HL-60 (cell line): ENCODE measurements around the gene EHBP1L1.

ENCODE experiments used
- DNase-seq, 2 experiments: peaks; one replicate each; pipeline ENCODE4 v3.0.0-alpha.2; 2010 to 2020; ENCODE audit warnings: low read depth in 1 of 2, low spot score in 1 of 2
- H3K27ac ChIP-seq: fragments of 250-450 bp; sonication (Bioruptor Pico); replicated peaks from 2 replicates; pipeline ENCODE4 v1.5.1; 2020; ENCODE audit warnings: mild to moderate bottlenecking, moderate library complexity
- H3K27me3 ChIP-seq: fragments of 250-450 bp; sonication (Bioruptor Pico); 2 replicates; pipeline ENCODE4 v1.5.1; 2021; ENCODE audit warnings: mild to moderate bottlenecking, moderate library complexity; ENCODE audit not compliant: insufficient read depth, poor library complexity, severe bottlenecking
- H3K4me3 ChIP-seq: replicated peaks from 2 replicates; pipeline ENCODE4 v1.5.1; 2011; ENCODE audit warnings: mild to moderate bottlenecking, control low read depth, low read length; ENCODE audit not compliant: insufficient read depth
- CTCF ChIP-seq: IDR thresholded peaks from one replicate; pipeline ENCODE4 v1.5.1; 2011; ENCODE audit warnings: low read length, control low read depth, inconsistent platforms; ENCODE audit not compliant: insufficient read depth
- GABPA ChIP-seq: IDR thresholded peaks from 2 replicates; pipeline ENCODE4 v1.6.1; 2012; ENCODE audit warnings: low read depth
- POLR2AphosphoS5 ChIP-seq: IDR thresholded peaks from 2 replicates; pipeline ENCODE4 v1.6.1; 2012; ENCODE audit warnings: low read depth
- REST ChIP-seq: IDR thresholded peaks from 2 replicates; pipeline ENCODE4 v1.6.1; 2012; ENCODE audit warnings: low read depth; ENCODE audit not compliant: insufficient replicate concordance
- SPI1 ChIP-seq: IDR thresholded peaks from 2 replicates; pipeline ENCODE4 v1.6.1; 2012; ENCODE audit warnings: low read depth, mild to moderate bottlenecking, borderline replicate concordance

Gene EHBP1L1

GRCh38 chr11:65548395-65548794 lies 27.5 kb upstream of the EHBP1L1 start:
- TF ChIP-seq GABPA (no peak), SPI1 (no peak), REST (no peak), POLR2AphosphoS5 (no peak), CTCF (no peak)
- H3K4me3 ChIP-seq = no peak overlapping the region
- no peaks in the 10 kb centered on the region for H3K27me3 ChIP-seq
- DNase-seq = no peak
- H3K27ac ChIP-seq = no peak overlapping the region

- no peak overlapping the region for H3K27ac ChIP-seq
- no peak overlapping the region for H3K4me3 ChIP-seq
- no peak for TF ChIP-seq POLR2AphosphoS5
- no peak for TF ChIP-seq SPI1
- TF ChIP-seq CTCF = no peak
- no peak for TF ChIP-seq REST
- no peak for TF ChIP-seq GABPA
- H3K27me3 ChIP-seq = no peaks in the 10 kb centered on the region
- no peak for DNase-seq
Measured at GRCh38 chr11:65549096-65549495, 26.8 kb upstream of the EHBP1L1 start.

GRCh38 chr11:65551572-65552387 lies 24.1 kb upstream of the EHBP1L1 start:
- H3K27ac ChIP-seq = no peak overlapping the region
- TF ChIP-seq GABPA = no peak
- no peak for TF ChIP-seq REST
- peak; percentile 67 for TF ChIP-seq CTCF
- TF ChIP-seq SPI1 = no peak
- TF ChIP-seq POLR2AphosphoS5 = peak; percentile 77
- no peaks in the 10 kb centered on the region for H3K27me3 ChIP-seq
- DNase-seq = peak in 1 of 2 experiments; percentile 69
- H3K4me3 ChIP-seq = no peak overlapping the region
